ENCODE measurements around the gene DOK6.

DOK6 gene

DNA sequence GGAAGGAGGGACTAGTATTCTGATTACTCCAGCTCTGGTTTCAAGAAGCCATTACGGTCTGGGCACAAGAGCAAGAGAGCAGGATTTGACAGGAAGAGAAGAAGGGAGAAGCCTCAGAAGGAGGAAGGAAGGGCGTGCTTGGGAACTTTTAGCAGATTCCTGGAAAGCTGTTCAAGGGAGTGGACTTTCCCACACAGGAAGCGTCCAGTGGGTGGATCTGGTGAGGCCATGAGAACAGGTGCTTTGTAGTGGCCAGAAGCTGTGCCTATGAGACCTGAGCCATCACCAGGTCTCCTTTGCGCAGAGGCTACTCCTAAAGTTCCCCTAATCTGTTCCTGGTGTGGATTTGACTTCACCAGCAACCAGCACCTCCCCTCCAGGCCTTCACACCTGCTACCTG lies 484.7 kb downstream of the DOK6 start:
- TF ChIP-seq, protein P1, sequence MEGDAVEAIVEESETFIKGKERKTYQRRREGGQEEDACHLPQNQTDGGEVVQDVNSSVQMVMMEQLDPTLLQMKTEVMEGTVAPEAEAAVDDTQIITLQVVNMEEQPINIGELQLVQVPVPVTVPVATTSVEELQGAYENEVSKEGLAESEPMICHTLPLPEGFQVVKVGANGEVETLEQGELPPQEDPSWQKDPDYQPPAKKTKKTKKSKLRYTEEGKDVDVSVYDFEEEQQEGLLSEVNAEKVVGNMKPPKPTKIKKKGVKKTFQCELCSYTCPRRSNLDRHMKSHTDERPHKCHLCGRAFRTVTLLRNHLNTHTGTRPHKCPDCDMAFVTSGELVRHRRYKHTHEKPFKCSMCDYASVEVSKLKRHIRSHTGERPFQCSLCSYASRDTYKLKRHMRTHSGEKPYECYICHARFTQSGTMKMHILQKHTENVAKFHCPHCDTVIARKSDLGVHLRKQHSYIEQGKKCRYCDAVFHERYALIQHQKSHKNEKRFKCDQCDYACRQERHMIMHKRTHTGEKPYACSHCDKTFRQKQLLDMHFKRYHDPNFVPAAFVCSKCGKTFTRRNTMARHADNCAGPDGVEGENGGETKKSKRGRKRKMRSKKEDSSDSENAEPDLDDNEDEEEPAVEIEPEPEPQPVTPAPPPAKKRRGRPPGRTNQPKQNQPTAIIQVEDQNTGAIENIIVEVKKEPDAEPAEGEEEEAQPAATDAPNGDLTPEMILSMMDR (IDR thresholded peaks at IDR 0.05; ENCODE audit: control insufficient read depth, insufficient read depth, low read depth, low read length, missing control alignments): no peak
- no peak overlapping the region for H3K4me3 ChIP-seq (ENCODE audit: control insufficient read depth, low read depth, low read length)
- DNase-seq (ENCODE audit: low read depth): no peak

DNA sequence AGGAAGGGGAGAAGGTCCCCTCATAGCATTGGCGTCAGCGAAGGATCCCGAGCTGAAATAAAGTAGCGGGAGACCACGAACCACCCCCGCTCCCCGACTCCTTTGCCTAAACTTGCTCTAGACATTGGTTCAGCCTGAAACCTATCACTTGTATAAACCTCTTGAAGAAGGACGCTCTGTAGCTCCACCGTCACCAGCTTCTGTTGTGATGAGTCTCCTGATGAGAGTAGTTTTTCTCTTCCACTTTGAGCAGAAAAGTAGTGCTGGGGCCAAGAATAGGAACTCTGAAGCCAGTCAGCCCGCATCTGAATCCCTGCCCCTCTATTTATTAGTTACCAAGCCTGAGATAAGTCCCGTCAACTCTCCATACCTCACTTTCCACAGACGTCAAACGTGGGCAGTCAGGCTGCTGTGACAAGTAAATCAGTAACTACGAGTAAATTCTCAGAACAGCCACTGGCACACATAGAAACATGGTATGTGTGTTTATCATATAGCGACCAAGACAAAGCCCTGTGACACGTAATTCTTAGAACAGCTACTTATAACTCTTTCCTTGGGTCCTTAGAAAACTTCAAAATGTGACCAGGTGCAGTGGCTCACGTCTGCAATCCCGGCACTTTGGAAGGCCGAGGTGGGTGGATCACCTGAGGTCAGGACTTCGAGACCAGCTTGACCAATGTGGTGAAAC lies 485.3 kb downstream of the DOK6 start:
- TF ChIP-seq, protein P1 (IDR thresholded peaks at IDR 0.05; ENCODE audit: control insufficient read depth, insufficient read depth, low read depth, low read length, missing control alignments): no peak
- DNase-seq (ENCODE audit: low read depth): no peak
- H3K4me3 ChIP-seq (ENCODE audit: control insufficient read depth, low read depth, low read length): no peak overlapping the region

DNA sequence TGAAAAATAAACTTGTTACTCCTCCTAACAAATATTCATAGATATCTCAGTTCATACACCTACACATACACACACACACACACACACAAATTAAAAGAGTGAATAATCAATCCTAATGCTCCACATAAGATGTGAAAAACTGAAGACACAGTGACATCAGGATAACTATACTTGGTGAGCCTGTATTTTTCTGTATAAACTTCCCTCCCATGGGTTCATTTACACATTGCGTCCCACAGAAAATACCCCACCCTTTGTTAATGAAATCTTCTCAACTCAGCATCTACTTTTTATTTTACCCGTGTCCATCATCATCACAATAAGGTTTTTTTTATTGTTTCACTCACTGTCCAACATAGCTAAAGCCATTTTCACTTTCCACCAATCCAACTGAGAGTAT lies 486.6 kb downstream of the DOK6 start:
- DNase-seq (ENCODE audit: low read depth): no peak
- TF ChIP-seq, protein P1 (IDR thresholded peaks at IDR 0.05; ENCODE audit: control insufficient read depth, insufficient read depth, low read depth, low read length, missing control alignments): no peak
- H3K4me3 ChIP-seq (ENCODE audit: control insufficient read depth, low read depth, low read length): no peak overlapping the region

DNA sequence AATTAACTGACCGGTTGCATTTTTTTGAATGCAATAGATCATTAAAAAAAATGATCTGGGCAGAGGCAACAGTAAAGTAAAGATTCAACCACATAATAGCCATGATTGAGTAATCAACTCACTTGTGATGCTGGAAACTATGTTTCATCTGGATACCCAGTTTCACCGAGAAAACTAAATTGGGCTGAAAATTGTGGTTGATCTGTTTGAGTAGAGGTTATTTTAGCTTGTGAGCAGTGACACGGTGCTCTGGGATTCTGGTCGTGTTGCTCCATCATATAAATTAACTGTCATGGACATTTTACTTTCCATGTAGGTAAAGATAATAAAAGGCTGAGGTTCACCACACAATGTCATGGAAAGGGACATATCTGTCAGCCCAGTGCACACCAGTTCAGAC lies 488.3 kb downstream of the DOK6 start:
- no peak overlapping the region for H3K4me3 ChIP-seq (ENCODE audit: control insufficient read depth, low read depth, low read length)
- TF ChIP-seq, protein P1 (IDR thresholded peaks at IDR 0.05; ENCODE audit: control insufficient read depth, insufficient read depth, low read depth, low read length, missing control alignments): no peak
- no peak for DNase-seq (ENCODE audit: low read depth)

DNA sequence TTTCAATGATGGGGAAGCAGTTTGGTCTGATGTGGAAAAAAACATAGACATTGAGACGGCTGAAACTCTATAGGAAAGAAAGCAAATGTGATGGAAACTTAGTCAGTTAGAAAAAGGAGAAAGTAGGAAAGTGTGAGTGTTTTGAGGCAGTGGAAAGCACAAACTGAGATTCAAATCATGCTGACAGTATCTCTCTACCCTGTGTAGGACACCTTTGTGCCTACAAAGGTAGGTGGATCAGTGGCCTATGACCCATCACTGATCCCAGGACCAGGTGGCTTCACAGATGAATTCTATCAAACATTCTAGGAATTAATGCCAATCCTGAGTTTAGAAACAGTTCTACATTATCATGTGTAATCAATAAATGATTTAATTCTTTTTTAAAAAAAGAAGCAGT lies 489.9 kb downstream of the DOK6 start:
- TF ChIP-seq, protein P1 (IDR thresholded peaks at IDR 0.05; ENCODE audit: control insufficient read depth, insufficient read depth, low read depth, low read length, missing control alignments): no peak

DNA sequence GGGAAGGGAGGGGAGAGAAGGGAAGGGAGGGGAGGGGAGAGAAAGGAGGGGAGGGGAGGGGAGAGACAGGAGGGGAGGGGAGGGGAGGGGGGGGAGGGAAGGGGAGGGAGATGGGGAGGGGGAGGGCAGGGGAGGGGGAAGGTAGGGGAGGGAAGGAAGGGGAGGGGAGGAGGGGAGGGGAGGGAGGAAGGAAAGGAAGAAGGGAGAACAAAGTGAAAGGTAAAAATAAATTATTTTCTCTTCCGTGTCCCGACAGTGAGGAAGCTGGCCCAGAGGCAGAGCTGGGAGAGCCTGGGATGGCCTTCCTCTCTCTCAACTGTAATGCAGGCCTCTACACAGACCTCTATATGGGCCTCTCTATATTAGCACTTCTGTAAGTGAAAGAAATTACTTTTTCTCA lies 493.8 kb downstream of the DOK6 start:
- H3K4me3 ChIP-seq (ENCODE audit: control insufficient read depth, low read depth, low read length): no peak overlapping the region
- DNase-seq (ENCODE audit: low read depth): no peak
- TF ChIP-seq, protein P1 (IDR thresholded peaks at IDR 0.05; ENCODE audit: control insufficient read depth, insufficient read depth, low read depth, low read length, missing control alignments): no peak

More for the DNA sequence above, 489.9 kb downstream of the DOK6 start:
- DNase-seq (ENCODE audit: low read depth): no peak
- no peak overlapping the region for H3K4me3 ChIP-seq (ENCODE audit: control insufficient read depth, low read depth, low read length)

Measured in AG09309 (cell line).